GM19023 (cell line): ENCODE results near the gene SLIT3.
A peak's percentile ranks its signal among the peaks of the same experiment; 100 is the strongest.

Source experiments
- ATAC-seq: cut with Tn5 transposase; IDR thresholded peaks from one replicate; pipeline ENCODE4 v1.9.1; 2021; ENCODE audit warnings: mild to moderate bottlenecking, moderate library complexity; ENCODE audit not compliant: unreplicated experiment

The SLIT3 gene

GRCh38 chr5:169300468-169301385 lies at the start of gene SLIT3:
TSS of gene SLIT3 (minus strand) at chr5:169301139. CDS start at chr5:169300709, 430 bp downstream.
- no peak for ATAC-seq

GRCh38 chr5:169350016-169350415 lies 49.1 kb upstream of the SLIT3 start:
- ATAC-seq, result no peak

- no peak for ATAC-seq
Measured at GRCh38 chr5:169347786-169348185, 46.8 kb upstream of the SLIT3 start.

- no peak for ATAC-seq
Measured at GRCh38 chr5:169344629-169345028, 43.7 kb upstream of the SLIT3 start.

- ATAC-seq, result no peak
Measured at GRCh38 chr5:169343766-169344165, 42.8 kb upstream of the SLIT3 start.

GRCh38 chr5:169341556-169341955 lies 40.6 kb upstream of the SLIT3 start:
- no peak for ATAC-seq

GRCh38 chr5:169339869-169340268 lies 38.9 kb upstream of the SLIT3 start:
- peak; percentile 77 for ATAC-seq

- ATAC-seq, result no peak
Measured at GRCh38 chr5:169336242-169336641, 35.3 kb upstream of the SLIT3 start.

GRCh38 chr5:169335806-169336205 lies 34.9 kb upstream of the SLIT3 start:
- no peak for ATAC-seq

- ATAC-seq, result no peak
Measured at GRCh38 chr5:169333518-169333917, 32.6 kb upstream of the SLIT3 start.

- ATAC-seq, result no peak
Measured at GRCh38 chr5:169331292-169331852, 30.4 kb upstream of the SLIT3 start.

- ATAC-seq, result no peak
Measured at GRCh38 chr5:169328401-169328800, 27.5 kb upstream of the SLIT3 start.

GRCh38 chr5:169325273-169325672 lies 24.3 kb upstream of the SLIT3 start:
- ATAC-seq, result no peak

GRCh38 chr5:169318556-169318955 lies 17.6 kb upstream of the SLIT3 start:
- no peak for ATAC-seq

- ATAC-seq, result no peak
Measured at GRCh38 chr5:169307646-169308045, 6.7 kb upstream of the SLIT3 start.

- ATAC-seq, result no peak
Measured at GRCh38 chr5:169305366-169305765, 4.4 kb upstream of the SLIT3 start.

- ATAC-seq, result no peak
Measured at GRCh38 chr5:169304175-169304574, 3.2 kb upstream of the SLIT3 start.

- no peak for ATAC-seq
Measured at GRCh38 chr5:169303119-169303515, 2.2 kb upstream of the SLIT3 start.

GRCh38 chr5:169302491-169303118 lies 1.7 kb upstream of the SLIT3 start:
- ATAC-seq, result peak; percentile 64

- ATAC-seq, result no peak
Measured at GRCh38 chr5:169301986-169302385, 1.0 kb upstream of the SLIT3 start.

- no peak for ATAC-seq
Measured at GRCh38 chr5:169301386-169301934, 521 bp upstream of the SLIT3 start.
